ENCODE results near the gene RSAD1.

DNA sequence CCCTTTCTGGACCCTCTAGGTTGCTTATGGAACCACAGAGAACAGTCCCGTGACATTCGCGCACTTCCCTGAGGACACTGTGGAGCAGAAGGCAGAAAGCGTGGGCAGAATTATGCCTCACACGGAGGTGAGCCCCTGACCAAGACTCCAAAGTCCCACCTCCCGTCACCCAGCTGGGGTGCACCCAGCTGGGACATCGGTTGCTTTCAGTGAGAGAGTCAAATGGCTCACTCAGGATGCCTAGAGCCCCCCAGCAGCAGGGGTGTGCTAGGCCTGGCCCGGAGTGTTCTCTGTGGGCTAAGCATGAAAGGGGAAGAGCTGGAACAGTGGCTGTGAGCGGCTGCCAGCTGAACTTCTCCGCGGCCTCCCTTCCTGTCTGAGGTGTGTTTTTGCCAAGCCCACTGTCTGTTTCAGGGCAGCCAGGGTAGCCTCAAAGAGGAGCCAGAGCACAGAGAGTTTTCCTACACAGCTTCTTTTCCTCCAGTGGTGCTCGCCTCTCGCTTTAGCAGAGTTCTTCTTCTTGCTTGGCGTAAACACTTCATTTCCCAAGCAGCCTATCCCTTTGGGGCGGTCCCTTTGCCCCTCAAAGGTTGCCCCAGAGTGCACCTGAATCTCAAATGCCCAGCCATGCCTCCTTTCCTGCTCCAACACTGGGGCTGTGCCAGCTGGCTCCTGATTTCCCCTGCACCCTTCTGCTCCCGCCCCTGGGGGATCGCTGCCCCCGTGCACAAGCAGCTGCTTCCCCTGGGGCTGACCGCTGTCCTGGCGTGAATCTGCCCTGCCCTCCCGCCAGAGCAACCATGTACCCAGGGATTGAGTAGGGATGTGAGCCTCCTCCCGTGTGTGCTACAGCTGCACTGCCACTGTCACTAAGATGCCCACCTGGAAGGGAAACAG, 7.4 kb upstream of the RSAD1 start:
- TF ChIP-seq POLR2A (IDR thresholded peaks at IDR 0.05; ENCODE audit: low read depth, low read length) (no peak), EZH2 (IDR thresholded peaks at IDR 0.05; ENCODE audit: borderline replicate concordance, low read depth, low read length, severe bottlenecking) (no peak), JUN (IDR thresholded peaks at IDR 0.05; ENCODE audit: borderline replicate concordance, insufficient read depth, insufficient read length, low read depth) (no peak), GATA2 (IDR thresholded peaks at IDR 0.05; ENCODE audit: insufficient read depth, insufficient read length, low read depth, low read length) (no peak), MYC (IDR thresholded peaks at IDR 0.05; ENCODE audit: low read depth, low read length) (no peak), POLR2AphosphoS5 (IDR thresholded peaks at IDR 0.05; ENCODE audit: insufficient read depth, low read depth, low read length) (no peak)
- TF ChIP-seq, protein P1, sequence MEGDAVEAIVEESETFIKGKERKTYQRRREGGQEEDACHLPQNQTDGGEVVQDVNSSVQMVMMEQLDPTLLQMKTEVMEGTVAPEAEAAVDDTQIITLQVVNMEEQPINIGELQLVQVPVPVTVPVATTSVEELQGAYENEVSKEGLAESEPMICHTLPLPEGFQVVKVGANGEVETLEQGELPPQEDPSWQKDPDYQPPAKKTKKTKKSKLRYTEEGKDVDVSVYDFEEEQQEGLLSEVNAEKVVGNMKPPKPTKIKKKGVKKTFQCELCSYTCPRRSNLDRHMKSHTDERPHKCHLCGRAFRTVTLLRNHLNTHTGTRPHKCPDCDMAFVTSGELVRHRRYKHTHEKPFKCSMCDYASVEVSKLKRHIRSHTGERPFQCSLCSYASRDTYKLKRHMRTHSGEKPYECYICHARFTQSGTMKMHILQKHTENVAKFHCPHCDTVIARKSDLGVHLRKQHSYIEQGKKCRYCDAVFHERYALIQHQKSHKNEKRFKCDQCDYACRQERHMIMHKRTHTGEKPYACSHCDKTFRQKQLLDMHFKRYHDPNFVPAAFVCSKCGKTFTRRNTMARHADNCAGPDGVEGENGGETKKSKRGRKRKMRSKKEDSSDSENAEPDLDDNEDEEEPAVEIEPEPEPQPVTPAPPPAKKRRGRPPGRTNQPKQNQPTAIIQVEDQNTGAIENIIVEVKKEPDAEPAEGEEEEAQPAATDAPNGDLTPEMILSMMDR (IDR thresholded peaks at IDR 0.05; ENCODE audit: extremely low read depth in 1 of 2, insufficient read depth in 1 of 2, low read depth in 1 of 2, low read length in 2 of 2): no peak
- TF ChIP-seq, protein P2, sequence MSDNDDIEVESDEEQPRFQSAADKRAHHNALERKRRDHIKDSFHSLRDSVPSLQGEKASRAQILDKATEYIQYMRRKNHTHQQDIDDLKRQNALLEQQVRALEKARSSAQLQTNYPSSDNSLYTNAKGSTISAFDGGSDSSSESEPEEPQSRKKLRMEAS (IDR thresholded peaks at IDR 0.05; ENCODE audit: insufficient read depth, insufficient read length): no peak
